ENCODE results near the gene KLRK1. TPM values are rescaled to one million over a fixed set of nuclear protein-coding genes. Genes with fewer than 3 reads are reported as not detected.
"Not testable (repeated sequence)": the region's sequence is repeated elsewhere in the genome, so short reads cannot be mapped to it uniquely, and the experiment has no call there.

Gene KLRK1
- total and polyA plus RNA-seq, 8 donors = 0.50 to 17.4 (median 2.2) TPM; not detected in 2

GRCh38 chr12:10358969-10359368 is 30.9 kb downstream of the KLRK1 start:
- Histone ChIP-seq H3K9me3 (no peaks in the 10 kb centered on the region), H3K4me3 (no peak overlapping the region), H3K4me1 (peaks cover 11 to 36% (median 22%) of the 10 kb centered on the region in 4 donors), H3K27ac (no peak overlapping the region), H3K36me3 (no peaks in the 10 kb centered on the region), H3K27me3 (no peaks in the 10 kb centered on the region)
- intact Hi-C loops (cut with DNase I; ENCODE audit: low total_unique reads) = loop anchor here (10.0 kb wide), 1 partner anchor 316 kb away; the partner anchor contains the start of gene STYK1
- 50 to 100% (median 96%) methylated on average over 1 of the region's 1 CpG for WGBS, 5 donors
- TF ChIP-seq POLR2AphosphoS5 (IDR thresholded peaks at IDR 0.05) = no peak
- no peak for TF ChIP-seq CTCF (IDR thresholded peaks at IDR 0.05)
- TF ChIP-seq EP300 (IDR thresholded peaks at IDR 0.05) = no peak
- no peak for DNase-seq

- no peak for DNase-seq
- no peaks in the 10 kb centered on the region for H3K9me3 ChIP-seq
- H3K36me3 ChIP-seq = no peaks in the 10 kb centered on the region
- H3K4me3 ChIP-seq = no peak overlapping the region
- no peaks in the 10 kb centered on the region for H3K27me3 ChIP-seq
- intact Hi-C loops (cut with DNase I; ENCODE audit: low total_unique reads) = loop anchor here (10.0 kb wide), 1 partner anchor 317 kb away; the partner anchor contains the start of gene STYK1
- peaks cover 7 to 28% (median 14%) of the 10 kb centered on the region in 4 donors for H3K4me1 ChIP-seq
- H3K27ac ChIP-seq = no peak overlapping the region
- WGBS, 5 donors = 66 to 83% (median 77%) methylated on average over 5 of the region's 5 CpGs
- TF ChIP-seq POLR2AphosphoS5 (IDR thresholded peaks at IDR 0.05) (no peak), CTCF (IDR thresholded peaks at IDR 0.05) (no peak), POLR2A (IDR thresholded peaks at IDR 0.05) (no peak), EP300 (IDR thresholded peaks at IDR 0.05) (no peak)
These were observed 31.7 kb downstream of the KLRK1 start for GRCh38 chr12:10358131-10358530.

DNA sequence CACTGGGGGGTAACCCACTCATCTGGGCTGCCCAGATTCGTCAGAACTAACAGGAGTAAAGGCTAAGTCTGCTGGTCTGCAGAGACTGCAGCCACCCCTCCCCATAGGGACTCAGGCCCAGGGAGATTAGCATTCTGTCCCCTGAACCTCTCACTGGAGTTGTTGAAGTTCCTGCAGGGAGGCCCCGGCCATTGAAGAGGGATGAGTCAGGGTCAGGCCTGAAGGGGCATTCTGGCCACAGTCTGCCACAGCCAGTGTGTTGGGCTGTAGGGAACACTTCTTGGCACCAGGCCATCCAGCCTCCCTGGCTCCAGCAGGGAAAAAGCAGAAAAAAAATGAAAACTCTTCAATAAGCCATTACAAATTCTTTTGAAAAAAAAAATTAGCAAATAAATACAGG is 35.3 kb downstream of the KLRK1 start:
- intact Hi-C loops (cut with DNase I; ENCODE audit: low total_unique reads) = loop anchor here (10.0 kb wide), 1 partner anchor 320 kb away; the partner anchor contains the start of gene STYK1
- Histone ChIP-seq H3K4me3 (no peak overlapping the region), H3K27ac (no peak overlapping the region), H3K36me3 (no peaks in the 10 kb centered on the region), H3K9me3 (peaks cover 0 to 3% (median 0%) of the 10 kb centered on the region in 4 donors), H3K4me1 (peaks cover 0 to 5% (median 0%) of the 10 kb centered on the region in 4 donors), H3K27me3 (no peaks in the 10 kb centered on the region)
- WGBS, 5 donors = 50 to 69% (median 61%) methylated on average over 2 of the region's 2 CpGs
- no peak for TF ChIP-seq EP300 (IDR thresholded peaks at IDR 0.05)
- no peak for TF ChIP-seq POLR2A (IDR thresholded peaks at IDR 0.05)
- TF ChIP-seq CTCF (IDR thresholded peaks at IDR 0.05) = no peak
- no peak for TF ChIP-seq POLR2AphosphoS5 (IDR thresholded peaks at IDR 0.05)
- DNase-seq = peak in 1 of 2 donors; percentile 24

DNA sequence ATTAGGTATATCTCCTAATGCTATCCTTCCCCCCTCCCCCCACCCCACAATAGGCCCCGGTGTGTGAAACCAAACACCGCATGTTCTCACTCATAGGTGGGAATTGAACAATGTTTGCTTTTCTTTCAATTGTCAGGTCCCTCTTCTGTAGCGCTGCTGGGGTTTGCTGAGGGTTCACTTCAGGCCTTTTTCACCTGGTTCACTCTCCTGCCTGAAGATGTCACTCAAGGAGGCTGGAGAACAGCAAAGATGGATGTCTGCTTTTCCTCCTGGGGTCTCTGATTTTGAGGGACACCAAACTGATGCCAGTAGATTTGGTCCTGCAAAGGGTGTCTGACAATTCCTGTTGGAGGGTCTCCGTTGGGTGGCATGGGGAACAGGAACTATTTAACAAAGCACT is 35.8 kb downstream of the KLRK1 start:
- WGBS, 5 donors = 55 to 69% (median 61%) methylated on average over 4 of the region's 4 CpGs
- Histone ChIP-seq H3K4me3 (no peak overlapping the region), H3K27me3 (no peaks in the 10 kb centered on the region), H3K36me3 (no peaks in the 10 kb centered on the region), H3K4me1 (peaks cover 0 to 5% (median 0%) of the 10 kb centered on the region in 4 donors), H3K9me3 (peaks cover 0 to 3% (median 0%) of the 10 kb centered on the region in 4 donors), H3K27ac (no peak overlapping the region)
- intact Hi-C loops (cut with DNase I; ENCODE audit: low total_unique reads) = loop anchor here (10.0 kb wide), 1 partner anchor 321 kb away; the partner anchor contains the start of gene STYK1
- no peak for DNase-seq
- TF ChIP-seq POLR2AphosphoS5 (IDR thresholded peaks at IDR 0.05) (no peak), EP300 (IDR thresholded peaks at IDR 0.05) (no peak)

GRCh38 chr12:10351457-10351856 is 38.4 kb downstream of the KLRK1 start:
- intact Hi-C loops (cut with DNase I; ENCODE audit: low total_unique reads) = loop anchor here (10.0 kb wide), 1 partner anchor 323 kb away; the partner anchor contains the start of gene STYK1
- H3K36me3 ChIP-seq, H3K4me3 ChIP-seq, H3K9me3 ChIP-seq, H3K4me1 ChIP-seq, DNase-seq, H3K27ac ChIP-seq, H3K27me3 ChIP-seq: not testable (repeated sequence)
- WGBS, 5 donors = 46 to 66% (median 57%) methylated on average over 3 of the region's 3 CpGs
